GM19372 (cell line): ENCODE data around the gene SPRY1.

Source experiments
- ATAC-seq: cut with Tn5 transposase; IDR thresholded peaks from one replicate; pipeline ENCODE4 v1.9.1; 2021; ENCODE audit warnings: mild to moderate bottlenecking, low read depth, moderate library complexity; ENCODE audit not compliant: unreplicated experiment

Gene SPRY1

GRCh38 chr4:123435246-123436113, 38.9 kb downstream of the SPRY1 start:
- ATAC-seq: no peak

GRCh38 chr4:123438031-123438430, 41.4 kb downstream of the SPRY1 start:
- ATAC-seq: no peak

GRCh38 chr4:123443401-123444289, 47.0 kb downstream of the SPRY1 start:
- ATAC-seq: peak; percentile 56

GRCh38 chr4:123444290-123444731, 47.7 kb downstream of the SPRY1 start:
- ATAC-seq: peak; percentile 85

DNA sequence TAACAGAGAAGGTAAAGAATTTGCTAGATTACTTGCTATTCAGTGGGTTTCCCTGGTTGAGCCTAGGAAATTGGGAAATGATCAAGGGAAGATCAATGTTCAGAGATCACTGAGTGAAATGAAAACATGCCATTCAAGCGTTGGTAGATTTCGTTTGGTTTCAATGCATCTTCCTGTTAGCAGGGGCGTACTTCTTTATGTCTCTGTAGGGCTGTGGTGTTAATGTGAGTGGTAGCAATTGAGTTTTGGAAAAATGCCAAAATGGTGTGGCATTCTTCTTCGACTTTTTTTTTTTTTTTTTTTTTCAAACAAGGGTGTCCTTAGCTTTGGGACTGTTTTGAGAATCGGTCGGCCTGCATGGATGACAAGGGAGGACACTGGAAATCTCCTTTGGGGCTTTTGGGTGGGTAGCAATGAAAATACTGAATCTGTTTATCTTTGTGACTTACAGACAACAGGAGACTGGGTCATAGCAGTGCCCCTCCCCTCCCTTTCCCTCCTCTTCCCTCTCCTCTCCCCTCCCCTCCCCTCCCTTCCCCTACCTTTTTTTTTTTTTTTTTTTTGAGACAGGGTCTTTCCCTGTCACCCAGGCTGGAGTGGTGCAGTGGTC, 50.4 kb downstream of the SPRY1 start:
- ATAC-seq: no peak

DNA sequence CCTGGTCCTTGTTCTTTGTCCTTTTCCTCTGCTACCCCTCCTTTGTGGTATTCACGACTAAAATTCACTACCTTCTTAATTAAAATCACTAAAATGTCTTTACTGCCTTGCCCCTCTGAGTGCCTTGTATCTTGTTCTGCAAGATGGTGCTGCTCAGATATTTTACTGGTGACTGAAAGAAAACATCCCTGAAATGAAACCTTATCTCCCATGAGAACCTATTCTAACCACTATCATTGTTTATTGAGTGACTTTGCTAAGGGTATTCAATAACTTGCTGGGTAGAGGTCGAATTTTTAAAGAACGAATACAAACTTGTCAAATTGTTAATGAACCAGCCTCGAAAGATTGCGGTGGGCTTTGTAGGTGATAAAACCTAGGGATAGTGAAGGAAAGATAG, 52.8 kb downstream of the SPRY1 start:
- ATAC-seq: no peak

- ATAC-seq: peak; percentile 94
Measured at GRCh38 chr4:123449780-123450179, 53.2 kb downstream of the SPRY1 start.

DNA sequence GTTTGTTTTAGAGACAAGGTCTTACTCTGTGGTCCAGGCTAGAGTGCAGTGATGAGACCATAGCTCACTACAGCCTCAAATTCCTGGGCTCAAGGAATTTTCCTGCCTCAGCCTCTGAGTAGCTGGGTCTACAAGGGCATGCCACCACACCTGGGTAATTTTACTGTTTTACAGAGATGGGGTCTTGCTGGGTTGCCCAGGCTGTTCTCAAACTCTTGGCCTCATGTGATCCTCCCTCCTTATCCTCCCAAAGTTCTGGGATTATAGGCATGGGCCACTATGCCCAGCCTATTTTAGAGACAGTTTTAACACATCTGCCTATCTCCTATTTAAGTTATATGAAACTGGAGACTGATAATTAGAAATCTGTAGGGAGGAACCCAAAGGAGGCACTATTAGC, 53.8 kb downstream of the SPRY1 start:
- no peak for ATAC-seq

DNA sequence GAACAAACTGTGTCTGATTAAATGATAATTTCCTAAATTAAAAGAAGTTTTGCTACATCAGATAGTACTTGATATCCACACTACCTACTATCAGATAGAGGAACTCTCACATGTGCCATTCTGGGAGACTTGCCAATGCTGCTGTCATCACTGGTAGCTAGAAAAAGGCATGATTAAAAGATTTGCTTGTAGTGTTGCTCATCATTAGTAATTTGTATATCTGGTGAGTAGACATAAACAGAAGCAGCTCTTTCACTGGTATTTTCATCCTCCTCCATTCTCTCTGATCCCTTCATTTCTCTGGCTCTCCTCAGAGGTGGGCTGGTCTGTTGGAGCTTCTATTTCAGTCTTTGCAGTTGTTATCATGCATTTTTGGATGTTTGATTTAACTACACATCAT, 56.0 kb downstream of the SPRY1 start:
- no peak for ATAC-seq

GRCh38 chr4:123453061-123453680, 56.6 kb downstream of the SPRY1 start:
- ATAC-seq: no peak
